SK-N-SH treated with all-trans-retinoic acid at 6 μM for 48 hours (cell line): ENCODE data around the gene RABGAP1L.

Experiments
- ATAC-seq: fragments of 200-7000 bp; cut with Tn5 transposase; 3 replicates; pipeline ENCODE4 v1.9.1; 2020; ENCODE audit warnings: mild to moderate bottlenecking, moderate library complexity
- BACH2 ChIP-seq: fragments of 250-450 bp; sonication (Bioruptor Pico); IDR thresholded peaks from 2 replicates; pipeline ENCODE4 v1.9.0; 2021; ENCODE audit warnings: mild to moderate bottlenecking, borderline replicate concordance
- GLIS3 ChIP-seq: fragments of 250-450 bp; sonication (Bioruptor Pico); IDR thresholded peaks from 2 replicates; pipeline ENCODE4 v1.5.0; 2020; ENCODE audit warnings: mild to moderate bottlenecking, moderate library complexity
- ISL1 ChIP-seq: fragments of 250-450 bp; sonication (Bioruptor Pico); IDR thresholded peaks from 2 replicates; pipeline ENCODE4 v2.1.2; 2022; ENCODE audit warnings: mild to moderate bottlenecking, moderate library complexity
- OSR1 ChIP-seq: fragments of 250-450 bp; sonication (Bioruptor Pico); IDR thresholded peaks from 2 replicates; pipeline ENCODE4 v1.8.0; 2022; ENCODE audit warnings: moderate library complexity, mild to moderate bottlenecking, inconsistent platforms
- TCF4 ChIP-seq: fragments of 250-450 bp; sonication (Bioruptor Pico); IDR thresholded peaks from 2 replicates; pipeline ENCODE4 v1.8.0; 2021; ENCODE audit warnings: mild to moderate bottlenecking, moderate library complexity, borderline replicate concordance
- TOX ChIP-seq: fragments of 250-450 bp; sonication (Bioruptor Pico); IDR thresholded peaks from 2 replicates; pipeline ENCODE4 v1.8.0; 2021; ENCODE audit warnings: mild to moderate bottlenecking, moderate library complexity, borderline replicate concordance
- ZC3H10 ChIP-seq: fragments of 250-450 bp; sonication (Bioruptor Pico); IDR thresholded peaks from 2 replicates; pipeline ENCODE4 v1.5.1; 2021; ENCODE audit warnings: mild to moderate bottlenecking, moderate library complexity
- ZFP3 ChIP-seq: fragments of 250-450 bp; sonication (Bioruptor Pico); IDR thresholded peaks from 2 replicates; pipeline ENCODE4 v1.5.0; 2020; ENCODE audit warnings: mild to moderate bottlenecking, moderate library complexity
- ZNF565 ChIP-seq: fragments of 450-650 bp; formaldehyde crosslinking; conservative IDR thresholded peaks from 2 replicates; pipeline ENCODE4 v1.5.0; 2020; ENCODE audit warnings: low read depth, mild to moderate bottlenecking, moderate library complexity
- ZNF8 ChIP-seq: fragments of 450-650 bp; formaldehyde crosslinking; IDR thresholded peaks from 2 replicates; pipeline ENCODE4 v1.5.0; 2020; ENCODE audit warnings: mild to moderate bottlenecking, moderate library complexity
- TF ChIP-seq, protein P1 (sequence below): fragments of 250-450 bp; sonication (Bioruptor Pico); IDR thresholded peaks from 2 replicates; pipeline ENCODE4 v1.5.0; 2020; ENCODE audit warnings: mild to moderate bottlenecking, moderate library complexity
- TF ChIP-seq, protein P2 (sequence below): fragments of 250-450 bp; sonication (Bioruptor Pico); IDR thresholded peaks from 2 replicates; pipeline ENCODE4 v1.8.0; 2021; ENCODE audit warnings: low read depth, mild to moderate bottlenecking, moderate library complexity, borderline replicate concordance
- TF ChIP-seq, protein P3 (sequence below): fragments of 250-450 bp; sonication (Bioruptor Pico); IDR thresholded peaks from 2 replicates; pipeline ENCODE4 v1.5.1; 2021; ENCODE audit warnings: mild to moderate bottlenecking, moderate library complexity
- TF ChIP-seq, protein P4 (sequence below): fragments of 250-450 bp; sonication (Bioruptor Pico); IDR thresholded peaks from 2 replicates; pipeline ENCODE4 v1.5.1; 2020; ENCODE audit warnings: low read depth, mild to moderate bottlenecking, moderate library complexity
- TF ChIP-seq, protein P5 (sequence below): fragments of 250-450 bp; sonication (Bioruptor Pico); IDR thresholded peaks from 2 replicates; pipeline ENCODE4 v1.8.0; 2020; ENCODE audit warnings: mild to moderate bottlenecking, moderate library complexity, borderline replicate concordance

Gene RABGAP1L

DNA sequence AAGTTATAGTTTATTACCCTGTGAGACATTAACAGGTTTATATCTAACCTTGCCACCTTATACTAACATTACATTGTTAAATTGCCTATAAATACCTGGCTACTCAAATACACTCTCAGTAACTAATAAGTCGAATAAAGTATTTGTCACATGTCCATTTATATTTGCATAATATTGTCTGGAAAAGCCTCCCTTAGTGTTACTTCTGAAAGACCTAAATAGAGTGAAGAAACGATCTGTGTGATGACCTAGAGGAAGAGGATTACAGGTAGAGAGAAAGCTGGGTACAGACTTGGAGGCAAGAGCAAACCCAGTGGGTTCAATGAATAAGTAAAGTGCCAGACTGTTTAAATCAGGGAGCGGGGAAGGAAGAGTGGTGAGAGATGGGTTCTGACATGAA lies 837.7 kb downstream of the RABGAP1L start:
- TF ChIP-seq TCF4 (CRISPR knock-in tag): no peak
- TF ChIP-seq ISL1: no peak
- TF ChIP-seq, protein P1, sequence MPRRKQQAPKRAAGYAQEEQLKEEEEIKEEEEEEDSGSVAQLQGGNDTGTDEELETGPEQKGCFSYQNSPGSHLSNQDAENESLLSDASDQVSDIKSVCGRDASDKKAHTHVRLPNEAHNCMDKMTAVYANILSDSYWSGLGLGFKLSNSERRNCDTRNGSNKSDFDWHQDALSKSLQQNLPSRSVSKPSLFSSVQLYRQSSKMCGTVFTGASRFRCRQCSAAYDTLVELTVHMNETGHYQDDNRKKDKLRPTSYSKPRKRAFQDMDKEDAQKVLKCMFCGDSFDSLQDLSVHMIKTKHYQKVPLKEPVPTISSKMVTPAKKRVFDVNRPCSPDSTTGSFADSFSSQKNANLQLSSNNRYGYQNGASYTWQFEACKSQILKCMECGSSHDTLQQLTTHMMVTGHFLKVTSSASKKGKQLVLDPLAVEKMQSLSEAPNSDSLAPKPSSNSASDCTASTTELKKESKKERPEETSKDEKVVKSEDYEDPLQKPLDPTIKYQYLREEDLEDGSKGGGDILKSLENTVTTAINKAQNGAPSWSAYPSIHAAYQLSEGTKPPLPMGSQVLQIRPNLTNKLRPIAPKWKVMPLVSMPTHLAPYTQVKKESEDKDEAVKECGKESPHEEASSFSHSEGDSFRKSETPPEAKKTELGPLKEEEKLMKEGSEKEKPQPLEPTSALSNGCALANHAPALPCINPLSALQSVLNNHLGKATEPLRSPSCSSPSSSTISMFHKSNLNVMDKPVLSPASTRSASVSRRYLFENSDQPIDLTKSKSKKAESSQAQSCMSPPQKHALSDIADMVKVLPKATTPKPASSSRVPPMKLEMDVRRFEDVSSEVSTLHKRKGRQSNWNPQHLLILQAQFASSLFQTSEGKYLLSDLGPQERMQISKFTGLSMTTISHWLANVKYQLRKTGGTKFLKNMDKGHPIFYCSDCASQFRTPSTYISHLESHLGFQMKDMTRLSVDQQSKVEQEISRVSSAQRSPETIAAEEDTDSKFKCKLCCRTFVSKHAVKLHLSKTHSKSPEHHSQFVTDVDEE (CRISPR knock-in tag): no peak
- no peak for TF ChIP-seq GLIS3
- no peak for ATAC-seq

DNA sequence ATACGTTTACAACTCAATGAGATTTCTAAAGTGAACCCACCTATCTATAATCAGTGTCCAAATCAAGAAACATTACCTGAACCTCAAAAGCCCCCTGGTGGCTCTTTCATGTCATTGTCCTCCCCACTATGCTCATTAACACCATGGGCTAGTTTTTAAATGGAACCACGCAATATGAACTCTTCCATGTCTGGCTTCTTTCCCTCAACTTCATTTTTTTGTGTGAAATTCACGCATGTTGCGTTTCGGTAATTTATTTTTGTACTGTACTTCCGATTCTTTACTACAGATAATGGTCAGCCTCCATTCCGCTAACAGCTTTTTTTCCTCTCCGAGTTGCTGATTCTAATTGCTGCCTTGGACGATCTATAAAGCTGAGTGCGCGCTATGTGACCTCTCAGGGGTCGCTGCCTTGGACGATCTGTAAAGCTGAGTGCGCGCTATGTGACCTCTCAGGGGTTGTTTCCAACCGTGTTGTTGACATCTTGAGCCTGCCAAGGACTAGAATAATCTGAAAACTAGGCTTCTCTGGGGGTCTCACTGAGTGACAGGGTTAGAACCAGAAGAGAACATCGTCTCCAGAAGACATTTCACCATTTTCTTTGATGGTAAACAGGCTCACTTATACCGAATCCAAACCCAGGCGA lies 839.4 kb downstream of the RABGAP1L start:
- ATAC-seq: no peak
- TF ChIP-seq BACH2 (CRISPR knock-in tag): no peak; the same call in 1 of the 2 replicates
- TF ChIP-seq ZNF8 (CRISPR knock-in tag): no peak
- TF ChIP-seq, protein P1 (CRISPR knock-in tag): no peak
- TF ChIP-seq, protein P2, sequence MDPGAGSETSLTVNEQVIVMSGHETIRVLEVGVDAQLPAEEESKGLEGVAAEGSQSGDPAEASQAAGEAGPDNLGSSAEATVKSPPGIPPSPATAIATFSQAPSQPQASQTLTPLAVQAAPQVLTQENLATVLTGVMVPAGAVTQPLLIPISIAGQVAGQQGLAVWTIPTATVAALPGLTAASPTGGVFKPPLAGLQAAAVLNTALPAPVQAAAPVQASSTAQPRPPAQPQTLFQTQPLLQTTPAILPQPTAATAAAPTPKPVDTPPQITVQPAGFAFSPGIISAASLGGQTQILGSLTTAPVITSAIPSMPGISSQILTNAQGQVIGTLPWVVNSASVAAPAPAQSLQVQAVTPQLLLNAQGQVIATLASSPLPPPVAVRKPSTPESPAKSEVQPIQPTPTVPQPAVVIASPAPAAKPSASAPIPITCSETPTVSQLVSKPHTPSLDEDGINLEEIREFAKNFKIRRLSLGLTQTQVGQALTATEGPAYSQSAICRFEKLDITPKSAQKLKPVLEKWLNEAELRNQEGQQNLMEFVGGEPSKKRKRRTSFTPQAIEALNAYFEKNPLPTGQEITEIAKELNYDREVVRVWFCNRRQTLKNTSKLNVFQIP (CRISPR knock-in tag): no peak; the same call in 1 of the 2 replicates
- TF ChIP-seq, protein P3, sequence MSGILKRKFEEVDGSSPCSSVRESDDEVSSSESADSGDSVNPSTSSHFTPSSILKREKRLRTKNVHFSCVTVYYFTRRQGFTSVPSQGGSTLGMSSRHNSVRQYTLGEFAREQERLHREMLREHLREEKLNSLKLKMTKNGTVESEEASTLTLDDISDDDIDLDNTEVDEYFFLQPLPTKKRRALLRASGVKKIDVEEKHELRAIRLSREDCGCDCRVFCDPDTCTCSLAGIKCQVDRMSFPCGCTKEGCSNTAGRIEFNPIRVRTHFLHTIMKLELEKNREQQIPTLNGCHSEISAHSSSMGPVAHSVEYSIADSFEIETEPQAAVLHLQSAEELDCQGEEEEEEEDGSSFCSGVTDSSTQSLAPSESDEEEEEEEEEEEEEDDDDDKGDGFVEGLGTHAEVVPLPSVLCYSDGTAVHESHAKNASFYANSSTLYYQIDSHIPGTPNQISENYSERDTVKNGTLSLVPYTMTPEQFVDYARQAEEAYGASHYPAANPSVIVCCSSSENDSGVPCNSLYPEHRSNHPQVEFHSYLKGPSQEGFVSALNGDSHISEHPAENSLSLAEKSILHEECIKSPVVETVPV (CRISPR knock-in tag): no peak
- TF ChIP-seq ZNF565 (CRISPR knock-in tag): no peak
- no peak for TF ChIP-seq TCF4 (CRISPR knock-in tag)
- TF ChIP-seq OSR1 (CRISPR knock-in tag): 0 out of 2 replicates have a peak, but pooled peaks have one; percentile 63
- TF ChIP-seq ZFP3 (CRISPR knock-in tag): no peak
- TF ChIP-seq, protein P4, sequence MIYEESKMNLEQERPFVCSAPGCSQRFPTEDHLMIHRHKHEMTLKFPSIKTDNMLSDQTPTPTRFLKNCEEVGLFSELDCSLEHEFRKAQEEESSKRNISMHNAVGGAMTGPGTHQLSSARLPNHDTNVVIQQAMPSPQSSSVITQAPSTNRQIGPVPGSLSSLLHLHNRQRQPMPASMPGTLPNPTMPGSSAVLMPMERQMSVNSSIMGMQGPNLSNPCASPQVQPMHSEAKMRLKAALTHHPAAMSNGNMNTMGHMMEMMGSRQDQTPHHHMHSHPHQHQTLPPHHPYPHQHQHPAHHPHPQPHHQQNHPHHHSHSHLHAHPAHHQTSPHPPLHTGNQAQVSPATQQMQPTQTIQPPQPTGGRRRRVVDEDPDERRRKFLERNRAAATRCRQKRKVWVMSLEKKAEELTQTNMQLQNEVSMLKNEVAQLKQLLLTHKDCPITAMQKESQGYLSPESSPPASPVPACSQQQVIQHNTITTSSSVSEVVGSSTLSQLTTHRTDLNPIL (CRISPR knock-in tag): no peak
- TF ChIP-seq, protein P5, sequence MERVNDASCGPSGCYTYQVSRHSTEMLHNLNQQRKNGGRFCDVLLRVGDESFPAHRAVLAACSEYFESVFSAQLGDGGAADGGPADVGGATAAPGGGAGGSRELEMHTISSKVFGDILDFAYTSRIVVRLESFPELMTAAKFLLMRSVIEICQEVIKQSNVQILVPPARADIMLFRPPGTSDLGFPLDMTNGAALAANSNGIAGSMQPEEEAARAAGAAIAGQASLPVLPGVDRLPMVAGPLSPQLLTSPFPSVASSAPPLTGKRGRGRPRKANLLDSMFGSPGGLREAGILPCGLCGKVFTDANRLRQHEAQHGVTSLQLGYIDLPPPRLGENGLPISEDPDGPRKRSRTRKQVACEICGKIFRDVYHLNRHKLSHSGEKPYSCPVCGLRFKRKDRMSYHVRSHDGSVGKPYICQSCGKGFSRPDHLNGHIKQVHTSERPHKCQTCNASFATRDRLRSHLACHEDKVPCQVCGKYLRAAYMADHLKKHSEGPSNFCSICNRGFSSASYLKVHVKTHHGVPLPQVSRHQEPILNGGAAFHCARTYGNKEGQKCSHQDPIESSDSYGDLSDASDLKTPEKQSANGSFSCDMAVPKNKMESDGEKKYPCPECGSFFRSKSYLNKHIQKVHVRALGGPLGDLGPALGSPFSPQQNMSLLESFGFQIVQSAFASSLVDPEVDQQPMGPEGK (CRISPR knock-in tag): no peak
- peak; percentile 29; the same call in 1 of the 2 replicates for TF ChIP-seq ZC3H10

DNA sequence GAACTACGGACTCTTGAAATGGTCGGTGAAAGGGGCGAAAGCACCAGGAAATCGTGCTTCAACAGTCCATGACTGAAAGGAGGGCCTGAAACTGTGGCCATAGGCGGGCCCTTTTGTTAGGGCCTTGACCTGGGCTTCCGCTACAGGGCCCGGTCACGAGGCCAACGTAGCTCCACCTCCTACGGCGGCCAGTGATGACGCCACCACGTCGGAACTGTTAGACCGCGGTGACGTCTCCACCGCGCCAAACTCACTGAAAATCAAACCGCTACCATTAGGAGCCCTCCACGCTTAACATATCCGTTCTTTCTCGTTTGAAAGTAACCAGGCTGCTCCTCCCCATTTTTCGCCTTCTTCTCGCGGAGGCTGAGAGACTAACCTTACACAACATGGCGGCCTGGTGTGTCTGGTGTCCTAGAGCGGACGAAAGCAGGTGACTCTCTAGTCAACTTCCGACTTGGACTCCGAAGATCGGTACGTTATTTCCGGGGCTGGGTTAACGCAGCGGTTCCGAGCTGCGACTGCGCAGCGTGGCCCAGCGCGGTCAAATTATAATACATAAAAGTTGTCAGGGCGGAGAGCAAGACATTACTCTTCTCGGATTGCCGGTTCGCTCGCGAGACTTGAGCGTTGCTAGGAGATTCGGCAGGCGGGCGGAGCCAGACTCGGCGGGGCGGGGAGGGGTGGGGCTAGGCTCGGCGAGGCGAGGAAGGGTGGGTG lies 840.1 kb downstream of the RABGAP1L start:
- 0 out of 2 replicates have a peak, but pooled peaks have one; percentile 6 for TF ChIP-seq ZC3H10
- peak; percentile 34 for TF ChIP-seq TOX (CRISPR knock-in tag)
- TF ChIP-seq, protein P1 (CRISPR knock-in tag): no peak
- TF ChIP-seq, protein P2 (CRISPR knock-in tag): peak; percentile 85; the same call in 1 of the 2 replicates
- TF ChIP-seq, all 23 proteins: peak for 3
- peak; percentile 89 for ATAC-seq
